Panc1 (cell line): Measurements from ENCODE around the gene PDCD1.

Experiments used
- CTCF ChIP-seq: fragments of 450-650 bp; IDR thresholded peaks from 2 replicates; pipeline ENCODE4 v1.5.1; 2017; ENCODE audit warnings: mild to moderate bottlenecking
- SIN3A ChIP-seq: IDR thresholded peaks from 2 replicates; pipeline ENCODE4 v1.6.1; 2012; ENCODE audit warnings: low read depth, mild to moderate bottlenecking, low read length, moderate library complexity, borderline replicate concordance; ENCODE audit not compliant: insufficient read depth

- no peak for TF ChIP-seq SIN3A
- TF ChIP-seq CTCF, result no peak
These were observed 17.3 kb downstream of the PDCD1 start for GRCh38 chr2:241841181-241842066.
